Stimulated activated naive CD8-positive, alpha-beta T cell treated with anti-CD3 and anti-CD28 coated beads, Interleukin-15, Interleukin-2, amounts not matched to agents 100 U/mL and 50 U/mL, for 24 hours (primary cell): ENCODE results near the gene EPB41L1.

ENCODE experiments used
- ATAC-seq: fragments of 150-1000 bp; cut with Tn5 transposase; one replicate; pipeline ENCODE4 v1.10.0; 2021
- DNase-seq: peaks from one replicate; pipeline ENCODE4 v3.0.0; 2021

EPB41L1 gene

GRCh38 chr20:36154700-36155628 is at the start of gene EPB41L1:
EPB41L1 (plus strand) TSS chr20:36154740; CDS start chr20:36173778, 19,038 bp downstream.
- ATAC-seq: no peak
- DNase-seq: no peak

- ATAC-seq: no peak
- no peak for DNase-seq
Measured at GRCh38 chr20:36104856-36105255, 49.7 kb upstream of the EPB41L1 start.

GRCh38 chr20:36105711-36106226 is 48.8 kb upstream of the EPB41L1 start:
- ATAC-seq (no peak), DNase-seq (no peak)

GRCh38 chr20:36106606-36107005 is 47.9 kb upstream of the EPB41L1 start:
- DNase-seq (no peak), ATAC-seq (no peak)

- ATAC-seq (no peak), DNase-seq (no peak)
Measured at GRCh38 chr20:36107881-36108280, 46.7 kb upstream of the EPB41L1 start.

GRCh38 chr20:36109251-36109947 is 45.1 kb upstream of the EPB41L1 start:
- DNase-seq (no peak), ATAC-seq (no peak)

GRCh38 chr20:36110994-36111393 is 43.5 kb upstream of the EPB41L1 start:
- DNase-seq (no peak), ATAC-seq (no peak)

- DNase-seq: no peak
Measured at GRCh38 chr20:36112112-36112511, 42.4 kb upstream of the EPB41L1 start.

GRCh38 chr20:36113036-36113435 is 41.5 kb upstream of the EPB41L1 start:
- ATAC-seq (no peak), DNase-seq (no peak)

More at GRCh38 chr20:36112112-36112511, 42.4 kb upstream of the EPB41L1 start:
- no peak for ATAC-seq

- ATAC-seq: no peak
- DNase-seq: no peak
Measured at GRCh38 chr20:36113566-36114250, 40.8 kb upstream of the EPB41L1 start.

GRCh38 chr20:36114707-36115106 is 39.8 kb upstream of the EPB41L1 start:
- ATAC-seq (no peak), DNase-seq (no peak)

GRCh38 chr20:36115925-36116324 is 38.6 kb upstream of the EPB41L1 start:
- DNase-seq: no peak
- ATAC-seq: no peak

GRCh38 chr20:36116807-36117441 is 37.6 kb upstream of the EPB41L1 start:
- DNase-seq (no peak), ATAC-seq (no peak)

GRCh38 chr20:36117638-36118037 is 36.9 kb upstream of the EPB41L1 start:
- DNase-seq (no peak), ATAC-seq (no peak)

- DNase-seq: no peak
- no peak for ATAC-seq
Measured at GRCh38 chr20:36118371-36118770, 36.2 kb upstream of the EPB41L1 start.

- DNase-seq (no peak), ATAC-seq (no peak)
Measured at GRCh38 chr20:36119537-36119936, 35.0 kb upstream of the EPB41L1 start.

- no peak for ATAC-seq
Measured at GRCh38 chr20:36120241-36120640, 34.3 kb upstream of the EPB41L1 start.

GRCh38 chr20:36120991-36121390 is 33.5 kb upstream of the EPB41L1 start:
- no peak for DNase-seq

More at GRCh38 chr20:36120241-36120640, 34.3 kb upstream of the EPB41L1 start:
- no peak for DNase-seq

GRCh38 chr20:36121981-36122930 is 32.3 kb upstream of the EPB41L1 start:
- ATAC-seq (no peak), DNase-seq (no peak)

More at GRCh38 chr20:36120991-36121390, 33.5 kb upstream of the EPB41L1 start:
- no peak for ATAC-seq

- DNase-seq (no peak), ATAC-seq (no peak)
Measured at GRCh38 chr20:36122931-36123288, 31.6 kb upstream of the EPB41L1 start.

GRCh38 chr20:36125097-36125496 is 29.4 kb upstream of the EPB41L1 start:
- ATAC-seq (no peak), DNase-seq (no peak)
